H9 (cell line): Measurements from ENCODE around the gene CAMK1. TPM values are rescaled to one million over a fixed set of nuclear protein-coding genes. Genes with fewer than 3 reads are reported as not detected.

Source experiments
- DNase-seq: peaks from one replicate; pipeline ENCODE4 v3.0.0-alpha.2; 2017
- H2AFZ ChIP-seq: one replicate; pipeline ENCODE4 v1.6.1; 2013; ENCODE audit warnings: mild to moderate bottlenecking, low read length, control low read depth, moderate library complexity
- H2AK5ac ChIP-seq: 2 replicates; pipeline ENCODE4 v1.6.1; 2013; ENCODE audit warnings: low read length, control low read depth, mixed read lengths; ENCODE audit not compliant: insufficient read length
- H2BK120ac ChIP-seq: one replicate; pipeline ENCODE4 v1.6.1; 2013; ENCODE audit warnings: low read depth, mild to moderate bottlenecking, low read length, control low read depth, inconsistent platforms; ENCODE audit not compliant: poor library complexity, severe bottlenecking
- H2BK12ac ChIP-seq: 2 replicates; pipeline ENCODE4 v1.6.1; 2013; ENCODE audit warnings: low read length, control low read depth, mixed read lengths, low read depth; ENCODE audit not compliant: insufficient read length
- H2BK15ac ChIP-seq: 2 replicates; pipeline ENCODE4 v1.6.1; 2013; ENCODE audit warnings: low read depth, low read length, control low read depth
- H2BK20ac ChIP-seq: one replicate; pipeline ENCODE4 v1.6.1; 2013; ENCODE audit warnings: low read depth, mild to moderate bottlenecking, low read length, control low read depth, inconsistent platforms; ENCODE audit not compliant: poor library complexity, severe bottlenecking
- H2BK5ac ChIP-seq: 2 replicates; pipeline ENCODE4 v1.6.1; 2013; ENCODE audit warnings: low read length, control low read depth, mixed read lengths; ENCODE audit not compliant: insufficient read length
- H3K14ac ChIP-seq: 2 replicates; pipeline ENCODE4 v1.6.1; 2013; ENCODE audit warnings: low read length, control low read depth; ENCODE audit not compliant: insufficient read depth
- H3K18ac ChIP-seq: 2 replicates; pipeline ENCODE4 v1.6.1; 2013; ENCODE audit warnings: low read depth, mild to moderate bottlenecking, mixed read lengths, low read length, control low read depth; ENCODE audit not compliant: insufficient read length
- H3K23ac ChIP-seq: 2 replicates; pipeline ENCODE4 v1.6.1; 2013; ENCODE audit warnings: low read length, control low read depth, mixed read lengths, low read depth; ENCODE audit not compliant: insufficient read length
- H3K23me2 ChIP-seq: 2 replicates; pipeline ENCODE4 v1.6.1; 2013; ENCODE audit warnings: low read depth, mild to moderate bottlenecking, mixed read lengths, low read length, control low read depth; ENCODE audit not compliant: insufficient read length, poor library complexity, severe bottlenecking
- H3K27ac ChIP-seq: 2 replicates; pipeline ENCODE4 v1.5.1; 2013; ENCODE audit warnings: low read length, control low read depth, mixed read lengths, low read depth; ENCODE audit not compliant: insufficient read length
- H3K27me3 ChIP-seq: 2 replicates; pipeline ENCODE4 v1.6.1; 2013; ENCODE audit warnings: low read length, control low read depth, inconsistent platforms; ENCODE audit not compliant: insufficient read depth
- H3K4ac ChIP-seq: 2 replicates; pipeline ENCODE4 v1.6.1; 2013; ENCODE audit warnings: low read depth, mild to moderate bottlenecking, control low read depth, inconsistent platforms, low read length, moderate library complexity
- H3K4me1 ChIP-seq: 2 replicates; pipeline ENCODE4 v1.6.1; 2013; ENCODE audit warnings: low read length, control low read depth, inconsistent platforms; ENCODE audit not compliant: insufficient read depth
- H3K4me2 ChIP-seq: 2 replicates; pipeline ENCODE4 v1.6.1; 2013; ENCODE audit warnings: low read length, control low read depth, mixed read lengths; ENCODE audit not compliant: insufficient read length, insufficient read depth
- H3K56ac ChIP-seq: 2 replicates; pipeline ENCODE4 v1.6.1; 2013; ENCODE audit warnings: low read depth, mild to moderate bottlenecking, mixed read lengths, low read length, control low read depth; ENCODE audit not compliant: insufficient read length
- H3K79me1 ChIP-seq: 2 replicates; pipeline ENCODE4 v1.6.1; 2013; ENCODE audit warnings: low read depth, mild to moderate bottlenecking, moderate library complexity, low read length, control low read depth, inconsistent platforms; ENCODE audit not compliant: insufficient read depth, poor library complexity, severe bottlenecking
- H3K79me2 ChIP-seq: 2 replicates; pipeline ENCODE4 v1.6.1; 2013; ENCODE audit warnings: low read length, control low read depth, inconsistent platforms; ENCODE audit not compliant: insufficient read depth
- H3K9ac ChIP-seq: 2 replicates; pipeline ENCODE4 v1.6.1; 2013; ENCODE audit warnings: low read length, control low read depth, mixed read lengths; ENCODE audit not compliant: insufficient read length; ENCODE audit errors: extremely low read depth
- H3K9me3 ChIP-seq: one replicate; pipeline ENCODE4 v1.6.1; 2013; ENCODE audit warnings: low read depth, low read length, inconsistent platforms; ENCODE audit not compliant: control insufficient read depth
- H3T11ph ChIP-seq: one replicate; pipeline ENCODE4 v1.6.1; 2013; ENCODE audit warnings: mild to moderate bottlenecking, low read length, control low read depth, inconsistent platforms
- H4K20me1 ChIP-seq: one replicate; pipeline ENCODE4 v1.6.1; 2013; ENCODE audit not compliant: control insufficient read depth, insufficient read length, insufficient read depth
- H4K5ac ChIP-seq: 2 replicates; pipeline ENCODE4 v1.6.1; 2013; ENCODE audit warnings: low read depth, mild to moderate bottlenecking, mixed read lengths, low read length, control low read depth; ENCODE audit not compliant: insufficient read length
- H4K8ac ChIP-seq: replicated peaks from 2 replicates; pipeline ENCODE4 v1.6.1; 2013; ENCODE audit warnings: low read length, control low read depth, mixed read lengths, low read depth; ENCODE audit not compliant: insufficient read length
- H4K91ac ChIP-seq: 2 replicates; pipeline ENCODE4 v1.6.1; 2013; ENCODE audit warnings: low read depth, mild to moderate bottlenecking, moderate library complexity, mixed read lengths, low read length, control low read depth; ENCODE audit not compliant: insufficient read length
- H3K27ac Mint-ChIP-seq, 3 experiments: 2 replicates in 2 of 3; 3 replicates in 1 of 3; pipeline ENCODE4 v1.8.0; 2020 to 2021; ENCODE audit warnings: mixed read lengths in 3 of 3, mild to moderate bottlenecking in 1 of 3, moderate library complexity in 1 of 3
- H3K27me3 Mint-ChIP-seq: 2 replicates; pipeline ENCODE4 v1.8.0; 2021; ENCODE audit warnings: low read depth, mild to moderate bottlenecking, moderate library complexity, mixed read lengths
- H3K36me3 Mint-ChIP-seq, 3 experiments: 2 replicates in 2 of 3; 3 replicates in 1 of 3; pipeline ENCODE4 v1.8.0; 2020 to 2021; ENCODE audit warnings: low read depth in 3 of 3, mixed read lengths in 3 of 3; ENCODE audit not compliant: insufficient read depth in 1 of 3
- H3K4me1 Mint-ChIP-seq, 2 experiments: 2 replicates each; pipeline ENCODE4 v1.8.0; 2020; ENCODE audit warnings: mixed read lengths in 2 of 2
- H3K4me3 Mint-ChIP-seq, 2 experiments: 2 replicates in 1 of 2; 3 replicates in 1 of 2; pipeline ENCODE4 v1.8.0; 2020 to 2021; ENCODE audit warnings: mild to moderate bottlenecking in 2 of 2, mixed read lengths in 2 of 2, moderate library complexity in 1 of 2
- H3K9me3 Mint-ChIP-seq, 2 experiments: 2 replicates in 1 of 2; 3 replicates in 1 of 2; pipeline ENCODE4 v1.8.0; 2020; ENCODE audit warnings: mild to moderate bottlenecking in 2 of 2, mixed read lengths in 2 of 2, moderate library complexity in 1 of 2
- WGBS: extraction: QIAGEN DNeasy Blood & Tissue Kit; methylation state at CpG from one replicate; pipeline ENCODE4 v1.1.7; 2013; ENCODE audit warnings: missing lambda C conversion rate, low lambda C conversion rate, mixed read lengths; ENCODE audit not compliant: insufficient read length; ENCODE audit errors: extremely low coverage; 5-methylcytosine and 5-hydroxymethylcytosine counted together
- total RNA-seq: library from RNA; stranded (reverse); gene quantifications from 2 replicates; pipeline ENCODE4 v1.2.1, GENCODE V29; 2021
- TF ChIP-seq, protein P1 (sequence below): fragments of 200-600 bp; sonication (generic); conservative IDR thresholded peaks from 3 replicates; pipeline ENCODE4 v1.8.0; 2021; ENCODE audit warnings: antibody characterized with exemption, mild to moderate bottlenecking

CAMK1 gene
- total RNA-seq, 1 experiment from 2014 or later, result 9.2 TPM

DNA sequence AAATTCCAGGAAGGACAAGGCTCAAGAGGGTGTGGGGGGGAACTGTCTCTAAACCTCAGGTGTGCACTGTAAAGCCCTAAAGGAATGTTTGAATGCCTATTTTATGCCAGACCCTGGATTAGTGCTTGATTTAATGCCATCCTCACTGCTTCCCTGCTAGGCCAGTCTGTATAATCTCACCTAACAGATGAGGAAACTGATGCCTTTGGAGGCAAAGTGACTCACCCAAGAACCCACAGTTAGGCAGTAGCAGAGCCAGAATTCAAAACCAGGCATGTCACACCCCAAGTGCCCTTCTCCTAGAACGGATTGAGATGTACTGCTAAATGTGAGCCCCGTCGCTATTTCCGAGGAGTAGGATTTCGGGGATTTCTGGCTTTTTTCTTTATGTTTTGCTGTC, 7.8 kb downstream of the CAMK1 start:
- no peak overlapping the region for H4K91ac ChIP-seq
- no peak overlapping the region for H3K9ac ChIP-seq
- no peak overlapping the region for H2BK5ac ChIP-seq
- H3K79me2 ChIP-seq, result no peaks in the 10 kb centered on the region
- no peak overlapping the region for H3T11ph ChIP-seq
- no peak overlapping the region for H3K4me2 ChIP-seq
- H2BK20ac ChIP-seq, result no peak overlapping the region
- no peaks in the 10 kb centered on the region for H3K27me3 ChIP-seq
- no peak overlapping the region for H3K14ac ChIP-seq
- H3K18ac ChIP-seq, result no peak overlapping the region
- peaks cover 10% of the 10 kb centered on the region for H3K27me3 Mint-ChIP-seq
- H4K8ac ChIP-seq, result no peak overlapping the region
- no peaks in the 10 kb centered on the region for H3K79me1 ChIP-seq
- H4K20me1 ChIP-seq, result no peaks in the 10 kb centered on the region
- no peak overlapping the region for H3K4ac ChIP-seq
- H3K56ac ChIP-seq, result no peak overlapping the region
- H2AFZ ChIP-seq, result no peak overlapping the region
- no peak overlapping the region for H3K23ac ChIP-seq
- H3K27ac ChIP-seq, result no peak overlapping the region
- H3K36me3 Mint-ChIP-seq, result peaks cover 24 to 51% (median 34%) of the 10 kb centered on the region in 3 experiments
- no peak overlapping the region for H4K5ac ChIP-seq
- no peak overlapping the region; a peak in 1 of 7 replicates for H3K27ac Mint-ChIP-seq
- H2BK12ac ChIP-seq, result no peak overlapping the region
- WGBS, result no CpG with 5 or more reads among the region's 5 CpGs
- no peak overlapping the region for H3K4me3 Mint-ChIP-seq
- H3K4me1 Mint-ChIP-seq, result peaks cover 9 to 10% of the 10 kb centered on the region in 2 experiments
- no peak overlapping the region for H2BK120ac ChIP-seq
- H3K4me1 ChIP-seq, result no peaks in the 10 kb centered on the region
- TF ChIP-seq, protein P1, sequence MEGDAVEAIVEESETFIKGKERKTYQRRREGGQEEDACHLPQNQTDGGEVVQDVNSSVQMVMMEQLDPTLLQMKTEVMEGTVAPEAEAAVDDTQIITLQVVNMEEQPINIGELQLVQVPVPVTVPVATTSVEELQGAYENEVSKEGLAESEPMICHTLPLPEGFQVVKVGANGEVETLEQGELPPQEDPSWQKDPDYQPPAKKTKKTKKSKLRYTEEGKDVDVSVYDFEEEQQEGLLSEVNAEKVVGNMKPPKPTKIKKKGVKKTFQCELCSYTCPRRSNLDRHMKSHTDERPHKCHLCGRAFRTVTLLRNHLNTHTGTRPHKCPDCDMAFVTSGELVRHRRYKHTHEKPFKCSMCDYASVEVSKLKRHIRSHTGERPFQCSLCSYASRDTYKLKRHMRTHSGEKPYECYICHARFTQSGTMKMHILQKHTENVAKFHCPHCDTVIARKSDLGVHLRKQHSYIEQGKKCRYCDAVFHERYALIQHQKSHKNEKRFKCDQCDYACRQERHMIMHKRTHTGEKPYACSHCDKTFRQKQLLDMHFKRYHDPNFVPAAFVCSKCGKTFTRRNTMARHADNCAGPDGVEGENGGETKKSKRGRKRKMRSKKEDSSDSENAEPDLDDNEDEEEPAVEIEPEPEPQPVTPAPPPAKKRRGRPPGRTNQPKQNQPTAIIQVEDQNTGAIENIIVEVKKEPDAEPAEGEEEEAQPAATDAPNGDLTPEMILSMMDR, result no peak
- DNase-seq, result no peak
- H3K9me3 Mint-ChIP-seq, result no peaks in the 10 kb centered on the region
- no peak overlapping the region for H2AK5ac ChIP-seq
- H3K9me3 ChIP-seq, result no peaks in the 10 kb centered on the region
- no peak overlapping the region for H2BK15ac ChIP-seq
- no peaks in the 10 kb centered on the region for H3K23me2 ChIP-seq
